Measurements from ENCODE around the gene CTDP1. TPM values are rescaled to one million over a fixed set of nuclear protein-coding genes. Genes with fewer than 3 reads are reported as not detected.
"Not testable (repeated sequence)": the region's sequence is repeated elsewhere in the genome, so short reads cannot be mapped to it uniquely, and the experiment has no call there.

Gene CTDP1
- total and polyA plus RNA-seq, 2 experiments from 2014 or later = 20.4 to 20.6 TPM

DNA sequence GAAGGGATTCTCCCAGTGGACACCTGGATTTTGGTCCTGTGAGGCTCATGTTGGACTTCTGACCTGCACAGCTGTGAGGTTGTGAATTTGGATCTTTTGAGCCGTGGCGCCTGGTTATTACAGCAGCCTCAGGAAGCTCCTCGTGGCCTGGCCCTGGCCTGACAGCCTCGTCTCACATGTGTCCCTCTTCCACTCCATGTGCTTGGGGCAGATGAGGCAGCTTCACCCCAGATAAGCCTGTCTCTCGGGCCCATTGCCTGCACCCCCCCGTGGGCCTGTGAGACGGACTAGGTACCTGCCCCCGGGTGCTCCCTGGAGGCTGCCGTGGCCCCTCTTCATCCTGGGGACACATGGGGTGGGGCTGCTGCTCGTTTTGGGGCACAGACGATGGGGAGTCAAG is 51.2 kb downstream of the CTDP1 start:
- WGBS (ENCODE audit: low lambda C conversion rate, missing lambda C conversion rate) = 96% methylated on average over 11 of the region's 11 CpGs
- H3K4me2 ChIP-seq = no peak overlapping the region
- no peaks in the 10 kb centered on the region for H4K20me1 ChIP-seq (ENCODE audit: insufficient read depth, poor library complexity, severe bottlenecking)
- H3K27ac ChIP-seq = no peak overlapping the region
- DNase-seq (ENCODE audit: low spot score) = no peak
- H3K9me2 ChIP-seq (replicated peaks; ENCODE audit: insufficient read depth) = no peaks in the 10 kb centered on the region
- no peak overlapping the region for H2AFZ ChIP-seq
- no peaks in the 10 kb centered on the region for H3K27me3 ChIP-seq
- TF ChIP-seq, protein P1, sequence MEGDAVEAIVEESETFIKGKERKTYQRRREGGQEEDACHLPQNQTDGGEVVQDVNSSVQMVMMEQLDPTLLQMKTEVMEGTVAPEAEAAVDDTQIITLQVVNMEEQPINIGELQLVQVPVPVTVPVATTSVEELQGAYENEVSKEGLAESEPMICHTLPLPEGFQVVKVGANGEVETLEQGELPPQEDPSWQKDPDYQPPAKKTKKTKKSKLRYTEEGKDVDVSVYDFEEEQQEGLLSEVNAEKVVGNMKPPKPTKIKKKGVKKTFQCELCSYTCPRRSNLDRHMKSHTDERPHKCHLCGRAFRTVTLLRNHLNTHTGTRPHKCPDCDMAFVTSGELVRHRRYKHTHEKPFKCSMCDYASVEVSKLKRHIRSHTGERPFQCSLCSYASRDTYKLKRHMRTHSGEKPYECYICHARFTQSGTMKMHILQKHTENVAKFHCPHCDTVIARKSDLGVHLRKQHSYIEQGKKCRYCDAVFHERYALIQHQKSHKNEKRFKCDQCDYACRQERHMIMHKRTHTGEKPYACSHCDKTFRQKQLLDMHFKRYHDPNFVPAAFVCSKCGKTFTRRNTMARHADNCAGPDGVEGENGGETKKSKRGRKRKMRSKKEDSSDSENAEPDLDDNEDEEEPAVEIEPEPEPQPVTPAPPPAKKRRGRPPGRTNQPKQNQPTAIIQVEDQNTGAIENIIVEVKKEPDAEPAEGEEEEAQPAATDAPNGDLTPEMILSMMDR (IDR thresholded peaks at IDR 0.05; ENCODE audit: poor library complexity) = no peak
- TF ChIP-seq EZH2 (IDR thresholded peaks at IDR 0.05; ENCODE audit: borderline replicate concordance) (no peak), EZH2phosphoT487 (IDR thresholded peaks at IDR 0.05; ENCODE audit: low read depth, severe bottlenecking, unreplicated experiment) (no peak)
- H3K36me3 ChIP-seq (replicated peaks; ENCODE audit: insufficient read depth, low read depth) = no peaks in the 10 kb centered on the region
- H3K4me1 ChIP-seq (ENCODE audit: insufficient read depth) = no peaks in the 10 kb centered on the region
- H3K4me3 ChIP-seq = no peak overlapping the region
- peaks cover 5% of the 10 kb centered on the region for H3K9me3 ChIP-seq (ENCODE audit: low read depth)
- H3K79me2 ChIP-seq = no peaks in the 10 kb centered on the region

DNA sequence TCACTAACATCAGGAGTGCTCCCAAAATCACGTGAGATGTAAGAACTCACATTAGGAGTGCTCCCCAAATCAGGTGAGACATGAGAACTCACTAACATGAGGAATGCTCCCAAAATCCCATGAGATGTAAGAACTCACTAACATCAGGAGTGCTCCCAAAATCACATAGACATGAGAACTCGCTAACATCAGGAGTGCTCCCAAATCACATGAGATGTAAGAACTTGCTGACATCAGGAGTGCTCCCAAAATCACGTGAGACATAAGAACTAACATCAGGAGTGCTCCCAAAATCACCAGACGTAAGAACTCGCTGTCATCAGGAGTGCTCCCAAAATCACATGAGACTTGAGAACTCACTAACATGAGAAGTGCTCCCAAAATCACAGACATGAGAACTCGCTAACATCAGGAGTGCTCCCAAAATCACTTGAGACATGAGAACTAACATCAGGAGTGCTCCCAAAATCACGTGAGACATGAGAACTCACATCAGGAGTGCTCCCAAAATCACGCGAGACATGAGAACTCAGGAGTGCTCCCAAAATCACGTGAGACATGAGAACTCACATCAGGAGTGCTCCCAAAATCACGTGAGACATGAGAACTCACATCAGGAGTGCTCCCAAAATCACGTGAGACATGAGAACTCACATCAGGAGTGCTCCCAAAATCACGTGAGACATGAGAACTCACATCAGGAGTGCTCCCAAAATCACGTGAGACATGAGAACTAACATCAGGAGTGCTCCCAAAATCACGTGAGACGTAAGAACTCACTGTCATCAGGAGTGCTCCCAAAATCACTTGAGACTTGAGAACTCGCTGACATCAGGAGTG is 52.5 kb downstream of the CTDP1 start:
- not testable (repeated sequence) for H3K4me2 ChIP-seq; H3K27ac ChIP-seq; H3K36me3 ChIP-seq (replicated peaks; ENCODE audit: insufficient read depth, low read depth); H3K4me1 ChIP-seq (ENCODE audit: insufficient read depth); H2AFZ ChIP-seq; DNase-seq (ENCODE audit: low spot score); H3K9me3 ChIP-seq (ENCODE audit: low read depth); H3K9me2 ChIP-seq (replicated peaks; ENCODE audit: insufficient read depth); H3K27me3 ChIP-seq; H4K20me1 ChIP-seq (ENCODE audit: insufficient read depth, poor library complexity, severe bottlenecking); H3K4me3 ChIP-seq; H3K79me2 ChIP-seq
- WGBS (ENCODE audit: low lambda C conversion rate, missing lambda C conversion rate) = 97% methylated on average over 15 of the region's 17 CpGs

DNA sequence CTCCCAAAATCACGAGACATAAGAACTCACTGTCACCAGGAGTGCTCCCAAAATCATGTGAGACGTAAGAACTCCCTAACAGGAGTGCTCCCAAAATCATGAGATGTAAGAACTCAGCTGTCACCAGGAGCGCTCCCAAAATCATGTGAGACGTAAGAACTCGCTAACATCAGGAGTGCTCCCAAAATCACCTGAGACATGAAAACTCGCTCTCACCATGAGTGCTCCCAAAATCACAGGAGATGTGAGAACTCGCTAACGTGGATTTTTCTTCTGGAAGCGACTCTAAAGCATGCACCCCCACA is 53.1 kb downstream of the CTDP1 start:
- Histone ChIP-seq H3K27ac (no peak overlapping the region), H3K9me2 (replicated peaks; ENCODE audit: insufficient read depth) (no peaks in the 10 kb centered on the region), H3K4me3 (no peak overlapping the region), H3K36me3 (replicated peaks; ENCODE audit: insufficient read depth, low read depth) (no peaks in the 10 kb centered on the region), H3K79me2 (no peaks in the 10 kb centered on the region), H3K9me3 (ENCODE audit: low read depth) (peaks cover 5% of the 10 kb centered on the region), H2AFZ (no peak overlapping the region), H3K4me1 (ENCODE audit: insufficient read depth) (no peaks in the 10 kb centered on the region), H4K20me1 (ENCODE audit: insufficient read depth, poor library complexity, severe bottlenecking) (no peaks in the 10 kb centered on the region), H3K27me3 (no peaks in the 10 kb centered on the region), H3K4me2 (no peak overlapping the region)
- TF ChIP-seq, protein P1 (IDR thresholded peaks at IDR 0.05; ENCODE audit: poor library complexity) = no peak
- TF ChIP-seq EZH2 (IDR thresholded peaks at IDR 0.05; ENCODE audit: borderline replicate concordance) (no peak), EZH2phosphoT487 (IDR thresholded peaks at IDR 0.05; ENCODE audit: low read depth, severe bottlenecking, unreplicated experiment) (no peak)
- WGBS (ENCODE audit: low lambda C conversion rate, missing lambda C conversion rate) = 97% methylated on average over 9 of the region's 9 CpGs
- DNase-seq (ENCODE audit: low spot score) = no peak

DNA sequence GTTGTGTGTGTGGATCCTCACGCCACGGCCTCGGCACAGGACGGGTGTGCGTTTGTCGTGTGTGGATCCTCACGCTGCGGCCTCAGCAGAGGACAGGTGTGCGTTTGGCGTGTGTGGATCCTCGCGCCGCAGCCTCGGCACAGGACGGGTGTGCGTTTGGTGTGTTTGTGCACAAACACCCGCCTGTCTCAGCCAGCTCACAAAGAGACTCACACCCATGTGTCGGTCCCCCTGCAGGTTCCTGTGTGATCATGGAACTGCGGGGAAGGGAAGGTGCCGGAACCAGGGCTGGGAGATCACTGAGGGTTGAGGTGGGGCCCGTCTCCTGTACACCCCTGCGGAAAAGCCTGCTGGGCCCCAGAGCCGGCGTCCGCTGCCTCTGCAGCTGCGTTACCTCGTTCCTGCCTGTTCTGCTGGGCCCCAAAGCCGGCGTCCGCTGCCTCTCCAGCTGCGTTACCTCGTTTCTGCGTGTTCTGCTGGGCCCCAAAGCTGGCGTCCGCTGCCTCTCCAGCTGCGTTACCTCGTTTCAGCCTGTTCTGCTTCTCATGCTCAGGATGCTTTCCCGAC is 53.6 kb downstream of the CTDP1 start:
- H3K9me3 ChIP-seq (ENCODE audit: low read depth) = peaks cover 5% of the 10 kb centered on the region

More for the DNA sequence above, 53.6 kb downstream of the CTDP1 start:
- TF ChIP-seq EZH2 (IDR thresholded peaks at IDR 0.05; ENCODE audit: borderline replicate concordance) = no peak
- no peak for TF ChIP-seq EZH2phosphoT487 (IDR thresholded peaks at IDR 0.05; ENCODE audit: low read depth, severe bottlenecking, unreplicated experiment)
- TF ChIP-seq, protein P1 (IDR thresholded peaks at IDR 0.05; ENCODE audit: poor library complexity) = no peak
- no peaks in the 10 kb centered on the region for H3K4me1 ChIP-seq (ENCODE audit: insufficient read depth)
- no peaks in the 10 kb centered on the region for H4K20me1 ChIP-seq (ENCODE audit: insufficient read depth, poor library complexity, severe bottlenecking)
- 99% methylated on average over 34 of the region's 38 CpGs for WGBS (ENCODE audit: low lambda C conversion rate, missing lambda C conversion rate)
- H3K27ac ChIP-seq = no peak overlapping the region
- no peak overlapping the region for H3K4me2 ChIP-seq
- H3K36me3 ChIP-seq (replicated peaks; ENCODE audit: insufficient read depth, low read depth) = no peaks in the 10 kb centered on the region
- H3K27me3 ChIP-seq = no peaks in the 10 kb centered on the region
- H3K79me2 ChIP-seq = no peaks in the 10 kb centered on the region
- no peak for DNase-seq (ENCODE audit: low spot score)
- no peak overlapping the region for H3K4me3 ChIP-seq
- H2AFZ ChIP-seq = no peak overlapping the region
- H3K9me2 ChIP-seq (replicated peaks; ENCODE audit: insufficient read depth) = no peaks in the 10 kb centered on the region

All from hepatocyte (in vitro differentiated cells).